Placental epithelial cell (primary cell): ENCODE data around the gene VMO1. TPM values are rescaled to one million over a fixed set of nuclear protein-coding genes. Genes with fewer than 3 reads are reported as not detected.

Experiments
- total RNA-seq: library from RNA; depleted of rRNA; stranded (reverse); fragments of >200 nt; gene quantifications from 2 replicates; pipeline ENCODE4 v1.2.3, GENCODE V29; 2012

VMO1 gene
- total RNA-seq: 0.33 TPM in 1 of 2 replicates, not detected in the other

GRCh38 chr17:4786106-4786511 is at the start of gene VMO1:
VMO1 (minus strand) TSS chr17:4786364; CDS start chr17:4786352, 12 bp downstream.

GRCh38 chr17:4833178-4833940 is 47.2 kb upstream of the VMO1 start, which contains the start of gene MINK1:
MINK1 (plus strand) TSS chr17:4833340; CDS start chr17:4833584, 244 bp downstream.

GRCh38 chr17:4806777-4807604 is 20.8 kb upstream of the VMO1 start, which contains the start of gene PLD2:
PLD2 (plus strand) TSS chr17:4807152; CDS start chr17:4807773, 621 bp downstream.

GRCh38 chr17:4802228-4802627 is 16.1 kb upstream of the VMO1 start, which contains the start of gene C17orf114:
C17orf114 (minus strand) TSS chr17:4802328.

GRCh38 chr17:4788807-4789700 is 2.9 kb upstream of the VMO1 start, which contains the start of gene GLTPD2:
GLTPD2 (plus strand) TSS chr17:4788964; CDS start chr17:4789012, 48 bp downstream.

GRCh38 chr17:4771519-4772234 is 14.5 kb downstream of the VMO1 start, which contains the start of gene TM4SF5:
TM4SF5 (plus strand) TSS chr17:4771886; CDS start chr17:4771923, 37 bp downstream.

GRCh38 chr17:4739122-4740024 is 46.8 kb downstream of the VMO1 start, which contains the start of the genes CXCL16 and ZMYND15:
CXCL16 (minus strand) TSS chr17:4739928; CDS start chr17:4739339, 589 bp downstream.
ZMYND15 (plus strand) TSS chr17:4739833; CDS start chr17:4740549, 716 bp downstream.

Other genes starting within 250 kb of the VMO1 start
- gene MYBBP1A, start 231.0 kb downstream of the VMO1 start, total RNA-seq: 47.9 and 57.5 TPM in 2 replicates
- not detected in 2 replicates for gene GGT6, start 225.8 kb downstream of the VMO1 start, total RNA-seq
- gene SMTNL2, start 201.8 kb downstream of the VMO1 start, total RNA-seq: 18.3 and 33.8 TPM in 2 replicates
- gene ALOX15, start 144.7 kb downstream of the VMO1 start, total RNA-seq: 2.7 and 5.9 TPM in 2 replicates
- gene PELP1, start 82.2 kb downstream of the VMO1 start, total RNA-seq: 19.2 and 46.0 TPM in 2 replicates
- 3.9 and 6.5 TPM in 2 replicates for gene ARRB2, start 75.7 kb downstream of the VMO1 start, total RNA-seq
- 15.5 and 19.2 TPM in 2 replicates for gene MED11, start 54.9 kb downstream of the VMO1 start, total RNA-seq
- under 0.01 TPM in 1 of 2 replicates, not detected in the other for gene ZMYND15, start 46.5 kb downstream of the VMO1 start, total RNA-seq
- 0.79 and 5.6 TPM in 2 replicates for gene CXCL16, start 46.4 kb downstream of the VMO1 start, total RNA-seq
- not detected in 2 replicates for gene TM4SF5, start 14.5 kb downstream of the VMO1 start, total RNA-seq
- 0.79 TPM in 1 of 2 replicates, not detected in the other for gene GLTPD2, start 2.6 kb upstream of the VMO1 start, total RNA-seq
- gene PSMB6, start 9.8 kb upstream of the VMO1 start, total RNA-seq: 78.5 and 282 TPM in 2 replicates
- gene PLD2, start 20.8 kb upstream of the VMO1 start, total RNA-seq: 54.9 and 100 TPM in 2 replicates
- 69.8 and 90.7 TPM in 2 replicates for gene MINK1, start 47.0 kb upstream of the VMO1 start, total RNA-seq
- gene C17orf107, start 113.2 kb upstream of the VMO1 start, total RNA-seq: 32.5 and 48.7 TPM in 2 replicates
- 0.87 and 1.6 TPM in 2 replicates for gene CHRNE, start 116.7 kb upstream of the VMO1 start, total RNA-seq
- gene GP1BA, start 145.9 kb upstream of the VMO1 start, total RNA-seq: not detected in 2 replicates
- gene SLC25A11, start 153.7 kb upstream of the VMO1 start, total RNA-seq: 49.5 and 65.2 TPM in 2 replicates
- gene RNF167, start 153.9 kb upstream of the VMO1 start, total RNA-seq: 38.5 and 60.9 TPM in 2 replicates
- gene PFN1, start 162.2 kb upstream of the VMO1 start, total RNA-seq: 275 and 588 TPM in 2 replicates
- gene ENO3, start 164.8 kb upstream of the VMO1 start, total RNA-seq: 3.7 and 8.2 TPM in 2 replicates
- 34.9 and 68.7 TPM in 2 replicates for gene SPAG7, start 181.5 kb upstream of the VMO1 start, total RNA-seq
- gene CAMTA2, start 201.3 kb upstream of the VMO1 start, total RNA-seq: 10.2 and 12.5 TPM in 2 replicates
- gene INCA1, start 211.2 kb upstream of the VMO1 start, total RNA-seq: 0.43 and 1.6 TPM in 2 replicates
- 40.8 and 63.3 TPM in 2 replicates for gene KIF1C, start 211.6 kb upstream of the VMO1 start, total RNA-seq
- gene SLC52A1, start 249.1 kb upstream of the VMO1 start, total RNA-seq: 0.33 TPM in 1 of 2 replicates, not detected in the other